ENCODE results near the gene NEO1.

Gene NEO1

GRCh38 chr15:73336756-73337155, 284.5 kb downstream of the NEO1 start:
- TF ChIP-seq CTCF (IDR thresholded peaks at IDR 0.05) = no peak

GRCh38 chr15:73337187-73337586, 284.9 kb downstream of the NEO1 start:
- no peak for TF ChIP-seq CTCF (IDR thresholded peaks at IDR 0.05)

GRCh38 chr15:73338058-73338457, 285.8 kb downstream of the NEO1 start:
- TF ChIP-seq CTCF (IDR thresholded peaks at IDR 0.05) = no peak

- TF ChIP-seq CTCF (IDR thresholded peaks at IDR 0.05) = no peak
Measured at GRCh38 chr15:73338606-73339374, 286.5 kb downstream of the NEO1 start.

- TF ChIP-seq CTCF (IDR thresholded peaks at IDR 0.05) = no peak
Measured at GRCh38 chr15:73340502-73341192, 288.4 kb downstream of the NEO1 start.

GRCh38 chr15:73341886-73342600, 289.8 kb downstream of the NEO1 start:
- TF ChIP-seq CTCF (IDR thresholded peaks at IDR 0.05) = no peak

- TF ChIP-seq CTCF (IDR thresholded peaks at IDR 0.05) = no peak
Measured at GRCh38 chr15:73344056-73344455, 291.8 kb downstream of the NEO1 start.
